Measurements from ENCODE around the gene ACAD8.

DNA sequence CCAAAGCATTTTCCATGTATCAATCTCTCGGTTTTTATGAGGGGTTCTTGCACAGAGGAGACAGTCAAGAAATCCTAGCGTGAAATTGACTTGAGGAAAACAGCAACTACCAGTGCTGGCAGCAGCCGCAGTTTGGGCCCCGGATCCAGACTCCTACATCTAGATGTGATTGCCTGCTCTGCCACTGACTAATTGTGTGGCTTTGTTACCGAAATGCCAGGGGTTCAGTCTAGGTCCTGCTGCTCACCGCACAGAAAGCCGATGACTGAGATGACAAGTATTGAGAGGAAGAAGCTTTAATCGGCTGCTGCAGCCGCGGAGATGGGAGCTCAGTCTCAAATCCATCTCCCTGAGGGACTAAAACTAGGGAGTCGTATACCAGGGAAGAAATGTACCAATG lies 14.6 kb downstream of the ACAD8 start:
- TF ChIP-seq HDAC2 (IDR thresholded peaks at IDR 0.05; ENCODE audit: borderline replicate concordance in 1 of 2, low read depth in 2 of 2, low read length in 2 of 2), result no peak
- no peak for TF ChIP-seq SP1 (IDR thresholded peaks at IDR 0.05; ENCODE audit: low read depth, low read length)
- TF ChIP-seq PHF8 (conservative IDR thresholded peaks at IDR 0.05; ENCODE audit: low read depth, low read length), result no peak

Measured in H1 (cell line).